Uterine smooth muscle cell (primary cell): ENCODE results near the gene STIM2. TPM values are rescaled to one million over a fixed set of nuclear protein-coding genes. Genes with fewer than 3 reads are reported as not detected.

Experiments
- total RNA-seq: library from RNA; depleted of rRNA; stranded (reverse); fragments of >200 nt; gene quantifications from 2 replicates; pipeline ENCODE4 v1.2.3, GENCODE V29; 2014

Gene STIM2
- total RNA-seq = 12.6 and 15.2 TPM in 2 replicates

GRCh38 chr4:26860157-26860921 lies at the start of gene STIM2:
Gene STIM2, plus strand, starts transcription at chr4:26860841.

